Measurements from ENCODE around the gene LEFTY1.

The LEFTY1 gene

GRCh38 chr1:225871359-225872074, 17.4 kb downstream of the LEFTY1 start:
- DNase-seq: no peak

- no peak for DNase-seq
These were observed 18.0 kb downstream of the LEFTY1 start for GRCh38 chr1:225870911-225871310.

- no peak for DNase-seq
These were observed 20.2 kb downstream of the LEFTY1 start for GRCh38 chr1:225868631-225869330.

- DNase-seq: no peak
These were observed 22.0 kb downstream of the LEFTY1 start for GRCh38 chr1:225866981-225867380.

GRCh38 chr1:225866061-225866837, 22.7 kb downstream of the LEFTY1 start:
- DNase-seq: peak; percentile 79

GRCh38 chr1:225865514-225865913, 23.4 kb downstream of the LEFTY1 start:
- DNase-seq: no peak

- no peak for DNase-seq
These were observed 25.8 kb downstream of the LEFTY1 start for GRCh38 chr1:225863167-225863566.

- no peak for DNase-seq
These were observed 26.4 kb downstream of the LEFTY1 start for GRCh38 chr1:225862581-225862950.

GRCh38 chr1:225861834-225862580, 26.9 kb downstream of the LEFTY1 start:
- DNase-seq: no peak

- DNase-seq: no peak
These were observed 28.0 kb downstream of the LEFTY1 start for GRCh38 chr1:225860876-225861441.

- no peak for DNase-seq
These were observed 28.8 kb downstream of the LEFTY1 start for GRCh38 chr1:225860107-225860506.

- no peak for DNase-seq
These were observed 29.8 kb downstream of the LEFTY1 start for GRCh38 chr1:225859151-225859550.

GRCh38 chr1:225857256-225857655, 31.7 kb downstream of the LEFTY1 start:
- no peak for DNase-seq

GRCh38 chr1:225855503-225856300, 33.2 kb downstream of the LEFTY1 start:
- peak; percentile 59 for DNase-seq

GRCh38 chr1:225853441-225853840, 35.5 kb downstream of the LEFTY1 start:
- no peak for DNase-seq

GRCh38 chr1:225852413-225853124, 36.4 kb downstream of the LEFTY1 start:
- DNase-seq: no peak

GRCh38 chr1:225851805-225852204, 37.1 kb downstream of the LEFTY1 start:
- peak; percentile 59 for DNase-seq

GRCh38 chr1:225850370-225850769, 38.6 kb downstream of the LEFTY1 start:
- DNase-seq: no peak

- DNase-seq: no peak
These were observed 39.0 kb downstream of the LEFTY1 start for GRCh38 chr1:225849925-225850324.

- DNase-seq: no peak
These were observed 40.7 kb downstream of the LEFTY1 start for GRCh38 chr1:225848030-225848955.

Measured in inflammatory macrophage treated with lipopolysaccharide for 4 hours (primary cell).